Islet precursor cell (in vitro differentiated cells): ENCODE measurements around the gene SOX2.

Experiments
- DNase-seq: peaks from one replicate; pipeline ENCODE4 v3.0.0-alpha.2; 2018

The SOX2 gene

GRCh38 chr3:181711325-181712135 is at the start of gene SOX2:
SOX2 (plus strand) TSS chr3:181711925; CDS start chr3:181712361, 436 bp downstream.
- peak; percentile 93 for DNase-seq

- DNase-seq = no peak
Observed at GRCh38 chr3:181683563-181683962, 28.2 kb upstream of the SOX2 start.

GRCh38 chr3:181687190-181687589 is 24.5 kb upstream of the SOX2 start:
- no peak for DNase-seq

- DNase-seq = no peak
Observed at GRCh38 chr3:181687731-181688130, 24.0 kb upstream of the SOX2 start.

GRCh38 chr3:181689546-181689945 is 22.2 kb upstream of the SOX2 start:
- DNase-seq = no peak

GRCh38 chr3:181690769-181691168 is 21.0 kb upstream of the SOX2 start:
- DNase-seq = no peak

GRCh38 chr3:181691901-181692300 is 19.8 kb upstream of the SOX2 start:
- no peak for DNase-seq

- no peak for DNase-seq
Observed at GRCh38 chr3:181692311-181693145, 19.2 kb upstream of the SOX2 start.

GRCh38 chr3:181693280-181693679 is 18.4 kb upstream of the SOX2 start:
- no peak for DNase-seq

GRCh38 chr3:181694805-181695660 is 16.7 kb upstream of the SOX2 start:
- DNase-seq = peak; percentile 90

GRCh38 chr3:181695661-181696491 is 15.8 kb upstream of the SOX2 start:
- DNase-seq = peak; percentile 68

- no peak for DNase-seq
Observed at GRCh38 chr3:181696626-181697230, 15.0 kb upstream of the SOX2 start.

GRCh38 chr3:181698263-181698954 is 13.3 kb upstream of the SOX2 start:
- DNase-seq = peak; percentile 70

- no peak for DNase-seq
Observed at GRCh38 chr3:181699171-181699903, 12.4 kb upstream of the SOX2 start.

- peak; percentile 79 for DNase-seq
Observed at GRCh38 chr3:181700168-181701087, 11.3 kb upstream of the SOX2 start.

GRCh38 chr3:181701096-181701495 is 10.6 kb upstream of the SOX2 start:
- no peak for DNase-seq

GRCh38 chr3:181703601-181704420 is 7.9 kb upstream of the SOX2 start:
- no peak for DNase-seq

GRCh38 chr3:181704421-181705085 is 7.2 kb upstream of the SOX2 start:
- DNase-seq = no peak
